ENCODE results near the gene GSG1L. TPM values are rescaled to one million over a fixed set of nuclear protein-coding genes. Genes with fewer than 3 reads are reported as not detected.

The GSG1L gene
- total RNA-seq (2022) (not detected in 2 replicates), Bru-seq, nascent RNA (percentile 11 among the genes with signal in this experiment), BruChase-seq, experiment 1, labeled RNA remaining after a 6-hour chase (percentile 10 among the genes with signal in this experiment), BruChase-seq, experiment 2, labeled RNA remaining after a 2-hour chase (percentile 10 among the genes with signal in this experiment)
- long read RNA-seq: 0 reads

- CTCF ChIA-PET: no interaction called here
- peaks cover 85% of the 10 kb centered on the region for H3K27me3 Mint-ChIP-seq (ENCODE audit: unreplicated experiment)
- DNase-seq: peak; percentile 26
- no peaks in the 10 kb centered on the region for H3K36me3 Mint-ChIP-seq (ENCODE audit: insufficient read depth, unreplicated experiment)
- intact Hi-C loops (cut with micrococcal nuclease; ENCODE audit: unreplicated experiment): no loop called here
- H3K4me1 Mint-ChIP-seq (ENCODE audit: low read depth, unreplicated experiment): no peaks in the 10 kb centered on the region
- H3K27ac Mint-ChIP-seq (ENCODE audit: unreplicated experiment): no peak within 1 kb of the TSS
- TF ChIP-seq CTCF (IDR thresholded peaks at IDR 0.05; ENCODE audit: unreplicated experiment): peak; percentile 28
- BruUV-seq (replicated peaks): no TSS peak
- no peaks in the 10 kb centered on the region for H3K9me3 Mint-ChIP-seq (ENCODE audit: low read depth, unreplicated experiment)
- H3K4me3 Mint-ChIP-seq (ENCODE audit: low read depth, unreplicated experiment): peak within 1 kb of the TSS; percentile 53
Observed at GRCh38 chr16:28063591-28064061, at the start of gene GSG1L. TSS of gene GSG1L (minus strand) at chr16:28063714. CDS start at chr16:28063424, 290 bp downstream.

- intact Hi-C loops (cut with micrococcal nuclease; ENCODE audit: unreplicated experiment): loop anchor here (10.0 kb wide), 1 partner anchor 62 kb away; no protein-coding TSS in a partner anchor
- Mint-ChIP-seq H3K27me3 (ENCODE audit: unreplicated experiment) (no peaks in the 10 kb centered on the region), H3K4me1 (ENCODE audit: low read depth, unreplicated experiment) (no peaks in the 10 kb centered on the region), H3K9me3 (ENCODE audit: low read depth, unreplicated experiment) (no peaks in the 10 kb centered on the region), H3K4me3 (ENCODE audit: low read depth, unreplicated experiment) (no peak overlapping the region), H3K27ac (ENCODE audit: unreplicated experiment) (peak overlapping the region; percentile 29), H3K36me3 (ENCODE audit: insufficient read depth, unreplicated experiment) (peaks cover 26% of the 10 kb centered on the region)
- no peak for DNase-seq
- no TSS peak for BruUV-seq (replicated peaks)
- CTCF ChIA-PET: no interaction called here
- no peak for TF ChIP-seq CTCF (IDR thresholded peaks at IDR 0.05; ENCODE audit: unreplicated experiment)
Observed at GRCh38 chr16:28112908-28113307, 49.4 kb upstream of the GSG1L start.

GRCh38 chr16:28110977-28111376 is 47.5 kb upstream of the GSG1L start:
- H3K4me3 Mint-ChIP-seq (ENCODE audit: low read depth, unreplicated experiment): no peak overlapping the region
- no peak for TF ChIP-seq CTCF (IDR thresholded peaks at IDR 0.05; ENCODE audit: unreplicated experiment)
- no peaks in the 10 kb centered on the region for H3K9me3 Mint-ChIP-seq (ENCODE audit: low read depth, unreplicated experiment)
- H3K27me3 Mint-ChIP-seq (ENCODE audit: unreplicated experiment): no peaks in the 10 kb centered on the region
- intact Hi-C loops (cut with micrococcal nuclease; ENCODE audit: unreplicated experiment): loop anchor here (10.0 kb wide), 1 partner anchor 64 kb away; no protein-coding TSS in a partner anchor
- no TSS peak for BruUV-seq (replicated peaks)
- no peak overlapping the region for H3K27ac Mint-ChIP-seq (ENCODE audit: unreplicated experiment)
- no peaks in the 10 kb centered on the region for H3K4me1 Mint-ChIP-seq (ENCODE audit: low read depth, unreplicated experiment)
- CTCF ChIA-PET: interaction anchor here (0.6 kb wide), 1 partner anchor 16 kb away, joined by 3 read pairs; no protein-coding TSS in a partner anchor
- no peak for DNase-seq
- peaks cover 24% of the 10 kb centered on the region for H3K36me3 Mint-ChIP-seq (ENCODE audit: insufficient read depth, unreplicated experiment)

- H3K4me1 Mint-ChIP-seq (ENCODE audit: low read depth, unreplicated experiment): no peaks in the 10 kb centered on the region
- H3K27me3 Mint-ChIP-seq (ENCODE audit: unreplicated experiment): no peaks in the 10 kb centered on the region
- no peak overlapping the region for H3K4me3 Mint-ChIP-seq (ENCODE audit: low read depth, unreplicated experiment)
- H3K36me3 Mint-ChIP-seq (ENCODE audit: insufficient read depth, unreplicated experiment): peaks cover 24% of the 10 kb centered on the region
- no peak overlapping the region for H3K27ac Mint-ChIP-seq (ENCODE audit: unreplicated experiment)
- H3K9me3 Mint-ChIP-seq (ENCODE audit: low read depth, unreplicated experiment): no peaks in the 10 kb centered on the region
- DNase-seq: no peak
- TF ChIP-seq CTCF (IDR thresholded peaks at IDR 0.05; ENCODE audit: unreplicated experiment): no peak
- BruUV-seq (replicated peaks): no TSS peak
- CTCF ChIA-PET: no interaction called here
- intact Hi-C loops (cut with micrococcal nuclease; ENCODE audit: unreplicated experiment): loop anchor here (10.0 kb wide), 1 partner anchor 64 kb away; no protein-coding TSS in a partner anchor
Observed at GRCh38 chr16:28110479-28110878, 47.0 kb upstream of the GSG1L start.
